Lung (tissue), 12 donors: ENCODE data around the gene CHML. TPM values are rescaled to one million over a fixed set of nuclear protein-coding genes. Genes with fewer than 3 reads are reported as not detected.

ENCODE experiments used
- ATAC-seq: fragments of 200-7000 bp; cut with Tn5 transposase; one replicate; pipeline ENCODE4 v1.9.1; 2020; ENCODE audit warnings: moderate number of reproducible peaks; ENCODE audit not compliant: insufficient read depth, low FRiP score
- DNase-seq, 3 donors: peaks; one replicate each; pipeline ENCODE4 v3.0.0-alpha.2; 2013 to 2017
- H3K27ac ChIP-seq, 2 donors: one replicate each; pipeline ENCODE4 v1.5.1; 2013; ENCODE audit warnings: mild to moderate bottlenecking in 2 of 2, moderate library complexity in 2 of 2, control low read depth in 1 of 2, inconsistent platforms in 1 of 2, low read depth in 1 of 2, low read length in 1 of 2
- H3K27me3 ChIP-seq, 3 donors: one replicate each; pipeline ENCODE4 v1.5.1; 2013; ENCODE audit warnings: low read length in 2 of 3; ENCODE audit not compliant: control insufficient read depth in 3 of 3, insufficient read depth in 3 of 3
- H3K36me3 ChIP-seq, 4 donors: one replicate each; pipeline ENCODE4 v1.5.1; 2013; ENCODE audit warnings: low read length in 4 of 4, mild to moderate bottlenecking in 1 of 4, moderate library complexity in 1 of 4; ENCODE audit not compliant: control insufficient read depth in 4 of 4, insufficient read depth in 4 of 4
- H3K4me1 ChIP-seq, 5 donors: one replicate each; pipeline ENCODE4 v1.5.1; 2013; ENCODE audit warnings: low read length in 5 of 5, mild to moderate bottlenecking in 2 of 5, moderate library complexity in 1 of 5; ENCODE audit not compliant: control insufficient read depth in 5 of 5, insufficient read depth in 5 of 5
- H3K4me3 ChIP-seq: one replicate; pipeline ENCODE4 v1.5.1; 2013; ENCODE audit warnings: mild to moderate bottlenecking, control low read depth, moderate library complexity
- H3K9ac ChIP-seq, 2 donors: one replicate each; pipeline ENCODE4 v1.5.1; 2013; ENCODE audit warnings: low read length in 2 of 2, control low read depth in 1 of 2; ENCODE audit not compliant: insufficient read depth in 1 of 2
- H3K9me3 ChIP-seq, 4 donors: one replicate each; pipeline ENCODE4 v1.5.1; 2013; ENCODE audit warnings: low read length in 3 of 4, mild to moderate bottlenecking in 1 of 4, moderate library complexity in 1 of 4; ENCODE audit not compliant: control insufficient read depth in 4 of 4, insufficient read depth in 3 of 4
- CTCF ChIP-seq: IDR thresholded peaks from 2 replicates; pipeline ENCODE4 v1.5.1; 2012; ENCODE audit warnings: mild to moderate bottlenecking; ENCODE audit errors: control extremely low read depth, extremely low read depth
- WGBS, 2 donors: extraction: QIAGEN DNeasy Blood & Tissue Kit; methylation state at CpG; one replicate each; pipeline ENCODE4 v1.1.7; 2013; 5-methylcytosine and 5-hydroxymethylcytosine counted together
- polyA plus RNA-seq, 2 donors: library from polyadenylated mRNA; stranded (reverse); fragments of 200-250 nt; gene quantifications; one replicate each; pipeline ENCODE4 v1.2.1, GENCODE V29; 2013
- total RNA-seq, 2 donors: library from RNA; depleted of rRNA in 1 of 2; stranded (reverse); fragments of >200 nt in 1 of 2; gene quantifications; one replicate each; pipeline ENCODE4 v1.2.1, GENCODE V29; 2014 to 2021
- donor health status: control.
- donor health status: control.
- donor health status: Bipolar disorder and iron deficiency.
- donor health status: healthy.
- donor health status: DM: yes; HTN: yes; CAD: no.

The CHML gene
- total and polyA plus RNA-seq, 4 donors: 2.4 to 24.6 (median 4.8) TPM

GRCh38 chr1:241605146-241605805, 34.9 kb downstream of the CHML start:
- Histone ChIP-seq H3K4me1 (peaks cover 0 to 25% (median 3%) of the 10 kb centered on the region in 5 donors), H3K9ac (no peak overlapping the region), H3K4me3 (no peak overlapping the region), H3K36me3 (peaks cover 0 to 2% (median under 1%) of the 10 kb centered on the region in 4 donors), H3K9me3 (no peaks in the 10 kb centered on the region), H3K27ac (peak overlapping the region in 1 of 2 donors; percentile 35), H3K27me3 (no peaks in the 10 kb centered on the region)
- ATAC-seq (no peak), DNase-seq (peak; percentile 15 to 24 (median 23))
- TF ChIP-seq CTCF: no peak
- 77 to 78% methylated on average over 9 of the region's 9 CpGs for WGBS, 2 donors

- TF ChIP-seq CTCF: no peak
- H3K27me3 ChIP-seq: no peaks in the 10 kb centered on the region
- H3K9me3 ChIP-seq: no peaks in the 10 kb centered on the region
- H3K4me1 ChIP-seq: peaks cover 0 to 11% (median 2%) of the 10 kb centered on the region in 5 donors
- H3K4me3 ChIP-seq: no peak overlapping the region
- DNase-seq: no peak
- 66 to 75% methylated on average over 3 of the region's 3 CpGs for WGBS, 2 donors
- no peak for ATAC-seq
- H3K36me3 ChIP-seq: peaks cover 0 to 2% (median under 1%) of the 10 kb centered on the region in 4 donors
- H3K9ac ChIP-seq: no peak overlapping the region
- no peak overlapping the region for H3K27ac ChIP-seq
These were observed 36.4 kb downstream of the CHML start for GRCh38 chr1:241603731-241604245.

- Histone ChIP-seq H3K27me3 (no peaks in the 10 kb centered on the region), H3K27ac (no peak overlapping the region), H3K9ac (no peak overlapping the region), H3K4me1 (peaks cover 0 to 2% (median 0%) of the 10 kb centered on the region in 5 donors), H3K36me3 (peaks cover 0 to 2% (median under 1%) of the 10 kb centered on the region in 4 donors), H3K4me3 (no peak overlapping the region), H3K9me3 (no peaks in the 10 kb centered on the region)
- WGBS, 2 donors: 72 to 80% methylated on average over 2 of the region's 2 CpGs
- no peak for ATAC-seq
- no peak for TF ChIP-seq CTCF
- no peak for DNase-seq
These were observed 39.7 kb downstream of the CHML start for GRCh38 chr1:241600496-241600901.

GRCh38 chr1:241598249-241598648, 41.9 kb downstream of the CHML start:
- 87 to 90% methylated on average over 3 of the region's 3 CpGs for WGBS, 2 donors
- Histone ChIP-seq H3K9ac (no peak overlapping the region), H3K4me3 (no peak overlapping the region), H3K27ac (no peak overlapping the region), H3K4me1 (no peaks in the 10 kb centered on the region), H3K9me3 (no peaks in the 10 kb centered on the region), H3K27me3 (no peaks in the 10 kb centered on the region), H3K36me3 (peaks cover 0 to 7% (median 2%) of the 10 kb centered on the region in 4 donors)
- DNase-seq (no peak), ATAC-seq (no peak)
- TF ChIP-seq CTCF: no peak
